Measurements from ENCODE around the gene SLCO2B1.

SLCO2B1 gene

GRCh38 chr11:75229466-75229865 lies 78.6 kb downstream of the SLCO2B1 start:
- DNase-seq, result no peak

DNA sequence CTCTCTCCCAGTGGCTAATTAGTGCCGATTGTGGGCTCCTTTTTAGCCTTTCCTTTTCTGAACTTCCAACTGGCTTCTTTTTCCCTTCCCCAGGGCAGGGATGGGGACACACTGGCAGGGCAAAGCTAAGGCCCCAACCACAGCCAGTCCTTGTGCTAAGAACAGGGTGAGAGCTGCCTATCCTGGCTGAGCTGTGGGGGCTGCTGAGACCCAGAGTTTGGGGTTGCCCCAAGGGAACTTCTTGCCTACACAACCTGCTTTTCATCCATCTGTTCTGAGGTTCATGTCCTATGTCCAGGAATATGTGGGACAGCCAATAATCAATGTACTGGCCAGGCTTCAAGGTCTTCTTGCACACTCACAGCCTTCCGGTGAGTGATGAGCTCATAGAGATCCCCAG lies 79.7 kb downstream of the SLCO2B1 start:
- no peak for DNase-seq

GRCh38 chr11:75233754-75234172 lies 82.9 kb downstream of the SLCO2B1 start:
- peak in 1 of 5 experiments; percentile 28 for DNase-seq

GRCh38 chr11:75236062-75236461 lies 85.2 kb downstream of the SLCO2B1 start:
- no peak for DNase-seq

- DNase-seq, result no peak
Measured at GRCh38 chr11:75237050-75237449, 86.1 kb downstream of the SLCO2B1 start.

DNA sequence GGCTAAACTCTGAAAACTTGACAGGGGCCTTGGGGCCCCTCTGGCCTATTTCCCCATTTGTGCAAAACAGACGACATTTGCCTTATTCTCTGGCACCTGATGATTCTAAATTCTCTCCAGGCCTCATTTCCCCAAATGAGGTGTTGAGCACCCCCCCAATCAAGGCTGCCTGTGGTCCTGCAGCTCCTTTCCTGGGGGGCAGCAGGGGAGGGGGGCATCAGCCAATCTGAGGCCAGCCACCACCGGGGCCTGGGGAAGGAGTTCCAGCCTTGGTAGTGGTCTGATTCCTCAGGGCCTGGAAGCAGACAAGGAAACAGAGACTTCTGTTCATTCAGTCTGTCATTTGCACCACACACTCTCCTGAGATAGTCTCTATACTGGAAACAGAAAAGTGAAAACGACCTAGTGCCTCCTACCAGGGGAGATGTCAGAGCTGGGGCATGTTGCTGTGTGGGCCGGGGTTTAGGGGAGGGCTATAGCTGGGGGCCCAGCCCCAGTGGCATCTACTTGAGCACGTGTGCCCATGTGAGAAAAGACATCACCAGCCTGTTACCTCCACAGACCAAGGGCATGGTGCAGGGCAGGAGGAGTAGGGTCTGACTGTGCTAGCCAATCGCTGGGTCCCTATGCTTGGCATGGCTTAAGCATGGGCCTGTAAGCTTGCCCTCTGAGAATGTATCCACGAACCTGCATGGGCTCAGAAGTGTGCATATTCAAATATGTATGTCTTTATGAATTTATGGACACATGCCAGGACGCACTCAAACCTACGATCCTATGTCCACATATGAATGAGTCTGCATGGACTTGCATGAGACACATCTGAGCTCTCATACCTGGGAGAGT lies 87.9 kb downstream of the SLCO2B1 start:
- DNase-seq, result no peak

GRCh38 chr11:75239531-75240290 lies 88.8 kb downstream of the SLCO2B1 start:
- DNase-seq, result no peak

DNA sequence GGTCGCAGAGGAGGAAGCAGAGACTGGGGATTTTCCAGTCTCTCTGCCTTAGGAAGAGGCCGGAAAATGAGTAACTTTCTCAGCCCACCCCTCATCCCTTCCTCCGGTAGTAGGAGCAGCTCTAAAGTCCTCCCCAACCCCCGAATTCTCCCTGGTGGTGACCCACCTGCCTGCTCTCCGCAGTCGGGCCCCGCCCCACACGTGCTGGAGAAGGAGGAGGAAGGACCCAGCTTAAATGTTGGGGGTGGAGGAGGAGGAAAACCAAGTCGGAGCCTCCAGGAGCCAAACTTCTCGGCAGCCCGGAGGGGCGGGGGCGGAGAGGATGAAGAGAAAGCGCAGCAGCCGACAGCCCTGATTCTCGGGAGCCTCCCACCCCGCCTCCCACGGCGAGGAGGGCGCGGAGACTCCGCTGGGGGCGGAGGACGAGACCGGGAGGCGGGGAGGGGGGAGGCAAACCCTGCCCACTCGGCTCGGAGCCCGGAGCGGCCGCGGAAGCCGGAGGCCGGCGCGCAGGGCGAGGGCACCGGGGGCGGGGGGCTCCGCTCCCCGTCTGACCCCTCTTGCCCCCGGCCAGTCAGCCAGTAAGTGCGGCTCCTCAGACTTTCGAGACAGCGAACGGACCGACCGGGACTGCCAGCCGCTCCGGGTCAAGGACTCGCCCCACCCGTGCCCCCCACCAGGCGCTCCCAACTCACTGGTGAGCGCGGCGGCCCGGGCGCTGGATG lies 89.6 kb downstream of the SLCO2B1 start, which contains the start of gene TPBGL:
TPBGL (plus strand) TSS at position 464 of the 725 bp plus-strand sequence. CDS start 276 bp downstream, outside the sequence.
- no peak for DNase-seq

DNA sequence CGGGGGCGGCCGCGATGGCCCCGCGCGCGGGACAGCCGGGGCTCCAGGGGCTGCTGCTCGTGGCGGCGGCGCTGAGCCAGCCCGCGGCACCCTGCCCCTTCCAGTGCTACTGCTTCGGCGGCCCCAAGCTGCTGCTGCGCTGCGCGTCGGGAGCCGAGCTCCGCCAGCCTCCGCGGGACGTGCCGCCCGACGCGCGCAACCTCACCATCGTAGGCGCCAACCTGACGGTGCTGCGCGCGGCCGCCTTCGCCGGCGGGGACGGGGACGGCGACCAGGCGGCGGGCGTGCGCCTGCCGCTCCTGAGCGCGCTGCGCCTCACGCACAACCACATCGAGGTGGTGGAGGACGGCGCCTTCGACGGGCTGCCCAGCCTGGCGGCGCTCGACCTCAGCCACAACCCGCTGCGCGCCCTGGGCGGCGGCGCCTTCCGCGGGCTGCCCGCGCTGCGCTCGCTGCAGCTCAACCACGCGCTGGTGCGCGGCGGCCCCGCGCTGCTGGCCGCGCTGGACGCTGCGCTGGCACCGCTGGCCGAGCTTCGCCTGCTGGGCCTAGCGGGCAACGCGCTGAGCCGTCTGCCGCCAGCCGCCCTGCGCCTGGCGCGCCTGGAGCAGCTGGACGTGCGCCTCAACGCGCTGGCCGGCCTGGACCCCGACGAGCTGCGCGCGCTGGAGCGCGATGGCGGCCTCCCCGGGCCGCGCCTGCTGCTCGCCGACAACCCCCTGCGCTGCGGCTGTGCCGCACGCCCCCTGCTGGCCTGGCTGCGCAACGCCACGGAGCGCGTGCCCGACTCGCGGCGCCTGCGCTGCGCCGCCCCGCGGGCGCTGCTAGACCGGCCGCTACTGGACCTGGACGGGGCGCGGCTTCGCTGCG lies 90.4 kb downstream of the SLCO2B1 start:
- peak; percentile 74 to 88 (median 78) for DNase-seq

- peak in 1 of 5 experiments; percentile 71 for DNase-seq
Measured at GRCh38 chr11:75241906-75242644, 91.2 kb downstream of the SLCO2B1 start.

- no peak for DNase-seq
Measured at GRCh38 chr11:75242722-75243600, 92.1 kb downstream of the SLCO2B1 start.

DNA sequence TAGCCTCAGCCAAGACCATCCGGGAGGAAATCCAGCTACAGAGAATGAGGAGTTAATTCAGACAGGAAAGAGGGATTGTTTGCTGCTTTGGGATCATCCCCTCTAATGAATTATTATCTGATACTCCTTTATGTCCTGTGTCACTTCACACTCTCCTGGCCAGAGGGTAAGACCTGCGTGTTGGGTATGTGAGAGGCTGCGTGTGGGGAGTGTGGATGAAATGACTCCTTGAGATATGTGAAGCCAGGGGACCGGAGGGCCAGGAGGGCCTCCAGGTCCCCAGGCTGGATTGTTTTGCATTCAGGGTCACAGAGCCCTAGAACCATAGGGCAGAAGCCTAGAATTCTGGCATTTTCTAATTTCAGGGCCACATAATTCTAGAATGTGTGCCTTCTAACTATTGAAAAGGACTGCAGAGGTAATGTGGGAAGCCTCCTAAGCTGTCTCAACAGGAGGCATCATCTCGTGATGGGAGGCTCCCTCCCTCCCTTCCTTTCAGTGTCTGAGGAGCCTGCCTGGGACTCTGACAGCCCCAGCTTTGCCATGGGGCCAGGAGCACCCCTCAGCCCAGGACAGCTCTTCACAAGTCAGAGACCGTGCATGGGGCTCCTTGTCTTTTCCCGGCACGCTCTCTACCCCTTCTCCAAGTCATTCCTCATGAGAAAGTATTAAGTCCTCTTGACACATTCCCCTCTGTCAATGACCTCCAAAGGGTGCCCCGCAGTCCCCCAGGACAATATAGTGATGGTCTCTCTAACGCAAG lies 93.3 kb downstream of the SLCO2B1 start:
- no peak for DNase-seq

GRCh38 chr11:75245356-75246005 lies 94.6 kb downstream of the SLCO2B1 start:
- DNase-seq, result no peak

- DNase-seq, result no peak
Measured at GRCh38 chr11:75246006-75246670, 95.2 kb downstream of the SLCO2B1 start.

DNA sequence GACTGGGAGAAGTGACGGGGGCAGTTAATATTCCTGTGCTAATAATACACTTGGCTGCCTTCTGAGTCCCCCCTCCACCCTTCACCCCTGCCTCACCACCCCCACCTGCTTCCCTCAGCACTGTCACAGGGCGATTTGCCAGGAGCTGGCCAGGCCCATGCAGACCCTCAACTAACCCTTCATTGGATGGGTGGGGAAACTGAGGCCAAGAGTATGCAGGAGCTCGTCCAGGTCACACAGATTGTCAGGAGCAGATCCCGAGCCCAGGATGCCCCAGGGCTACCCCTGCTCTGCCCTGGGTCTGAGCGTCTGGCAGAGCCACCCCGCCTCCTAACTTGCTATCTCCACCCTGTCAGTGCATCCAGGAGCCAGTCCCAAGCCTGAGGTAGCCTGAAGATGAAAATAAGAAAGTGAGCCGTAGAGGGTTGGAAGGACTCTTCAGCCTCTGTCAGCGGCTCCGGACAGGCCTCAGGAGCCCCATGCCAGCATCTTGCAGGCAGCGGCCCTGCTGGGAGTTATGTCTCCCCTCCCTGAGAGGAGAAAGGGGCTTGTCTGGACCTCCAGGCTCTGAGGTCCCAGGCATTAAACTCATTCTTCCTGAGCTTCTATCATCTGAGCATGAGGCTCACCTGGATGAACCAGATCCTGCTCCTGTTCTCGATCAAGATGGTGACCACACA lies 95.9 kb downstream of the SLCO2B1 start:
- DNase-seq, result no peak

GRCh38 chr11:75248924-75249256 lies 98.0 kb downstream of the SLCO2B1 start:
- DNase-seq, result no peak

DNA sequence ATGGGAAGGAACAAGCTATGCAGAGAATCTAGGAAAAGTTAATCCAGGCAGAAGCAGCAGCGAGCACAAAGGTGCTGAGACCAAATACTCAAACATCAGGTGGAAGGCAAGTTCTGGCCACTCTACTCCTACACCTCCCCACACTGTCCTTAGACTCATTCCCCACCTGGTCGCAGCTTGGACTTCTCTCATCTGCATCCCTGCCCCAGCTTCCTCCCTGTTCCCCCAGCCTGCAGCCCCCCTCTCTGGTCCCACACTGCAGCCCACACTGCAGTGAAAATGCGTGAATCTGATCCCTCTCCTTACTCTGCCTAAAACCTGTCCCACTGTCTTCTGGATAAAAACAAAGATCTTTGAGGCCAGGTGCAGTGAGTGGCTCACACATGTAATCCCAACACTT lies 98.8 kb downstream of the SLCO2B1 start:
- no peak for DNase-seq

DNA sequence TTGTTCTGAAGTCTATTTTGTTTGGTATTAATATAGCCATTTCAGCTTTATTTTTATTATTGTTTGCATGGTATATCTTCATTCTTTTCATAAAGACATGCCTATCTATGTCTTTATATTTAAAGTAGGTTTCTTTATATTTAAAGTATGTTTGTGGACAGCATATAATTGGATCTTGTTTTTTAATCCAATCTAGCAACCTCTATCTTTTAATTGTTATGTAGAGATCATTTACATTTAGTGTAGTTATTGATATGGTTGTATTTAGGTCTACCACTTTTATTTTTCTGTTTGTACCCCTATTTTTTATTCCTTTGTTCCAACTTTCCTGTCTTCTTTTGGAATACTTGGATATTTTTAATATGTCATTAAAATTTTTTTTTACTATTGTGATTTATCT lies 103.4 kb downstream of the SLCO2B1 start:
- no peak for DNase-seq
